Measurements from ENCODE around the gene PPP1R16B.

Gene PPP1R16B

GRCh38 chr20:38831049-38831691 is 25.7 kb downstream of the PPP1R16B start:
- ChIA-PET CTCF (no interaction called here), POLR2A (no interaction called here)
- H3K9me3 ChIP-seq (ENCODE audit: control insufficient read depth, insufficient read depth, low read depth, low read length), result no peaks in the 10 kb centered on the region
- no peaks in the 10 kb centered on the region for H3K36me3 ChIP-seq (ENCODE audit: control insufficient read depth in 2 of 2, insufficient read depth in 1 of 2, low read length in 2 of 2)
- H3K4me3 ChIP-seq (ENCODE audit: low read depth, low read length), result no peak overlapping the region
- no peak overlapping the region for H3K27ac ChIP-seq (ENCODE audit: extremely low read depth, low read depth, low read length)
- TF ChIP-seq REST (tag by site-specific recombination; IDR thresholded peaks at IDR 0.05) (peak; percentile 36; the same call in 1 of the 2 replicates), MEIS1 (CRISPR knock-in tag; IDR thresholded peaks at IDR 0.05; ENCODE audit: borderline replicate concordance) (no peak)
- H3K4me1 ChIP-seq (ENCODE audit: control insufficient read depth, insufficient read depth, low read length), result no peaks in the 10 kb centered on the region

- Histone ChIP-seq H3K36me3 (ENCODE audit: control insufficient read depth in 2 of 2, insufficient read depth in 1 of 2, low read length in 2 of 2) (no peaks in the 10 kb centered on the region), H3K9me3 (ENCODE audit: control insufficient read depth, insufficient read depth, low read depth, low read length) (no peaks in the 10 kb centered on the region), H3K27ac (ENCODE audit: extremely low read depth, low read depth, low read length) (no peak overlapping the region), H3K4me3 (ENCODE audit: low read depth, low read length) (no peak overlapping the region), H3K4me1 (ENCODE audit: control insufficient read depth, insufficient read depth, low read length) (no peaks in the 10 kb centered on the region)
- POLR2A ChIA-PET, result no interaction called here
- TF ChIP-seq HOXD13 (CRISPR knock-in tag; IDR thresholded peaks at IDR 0.05; ENCODE audit: borderline replicate concordance), result no peak
- TF ChIP-seq ZBTB11 (tag by site-specific recombination; conservative IDR thresholded peaks at IDR 0.05; ENCODE audit: low read depth), result no peak
- TF ChIP-seq ZNF621 (tag by site-specific recombination; IDR thresholded peaks at IDR 0.05), result no peak
- TF ChIP-seq ZNF121 (tag by site-specific recombination; IDR thresholded peaks at IDR 0.05), result no peak
- no peak for TF ChIP-seq YY2 (tag by site-specific recombination; IDR thresholded peaks at IDR 0.05)
- TF ChIP-seq ZFP41 (tag by site-specific recombination; IDR thresholded peaks at IDR 0.05; ENCODE audit: borderline replicate concordance), result no peak
- TF ChIP-seq ZNF645 (tag by site-specific recombination; IDR thresholded peaks at IDR 0.05), result no peak
- TF ChIP-seq ZNF544 (tag by site-specific recombination; IDR thresholded peaks at IDR 0.05), result no peak
- TF ChIP-seq ZNF785 (tag by site-specific recombination; IDR thresholded peaks at IDR 0.05), result no peak
- no peak for TF ChIP-seq ZNF830 (tag by site-specific recombination; IDR thresholded peaks at IDR 0.05; ENCODE audit: low read depth)
- TF ChIP-seq ZNF585B (tag by site-specific recombination; IDR thresholded peaks at IDR 0.05), result no peak
- no peak for TF ChIP-seq ZNF26 (tag by site-specific recombination; IDR thresholded peaks at IDR 0.05)
- no peak for TF ChIP-seq ZNF398 (tag by site-specific recombination; IDR thresholded peaks at IDR 0.05)
- no peak for TF ChIP-seq SCRT1 (tag by site-specific recombination; IDR thresholded peaks at IDR 0.05; ENCODE audit: borderline replicate concordance)
- no peak for TF ChIP-seq ZNF350 (tag by site-specific recombination; IDR thresholded peaks at IDR 0.05)
- no peak for TF ChIP-seq MEIS1 (CRISPR knock-in tag; IDR thresholded peaks at IDR 0.05; ENCODE audit: borderline replicate concordance)
- CTCF ChIA-PET, result interaction anchor here (0.6 kb wide), 1 partner anchor 28 kb away, joined by 5 read pairs; no protein-coding TSS in a partner anchor
Measured at GRCh38 chr20:38831995-38832620, 26.6 kb downstream of the PPP1R16B start.
